DOHH2 (cell line): ENCODE data around the gene PRSS48.

Experiments used
- H3F3A ChIP-seq: fragments of 200-600 bp; sonication (generic), shearing (Covaris generic); 2 replicates; pipeline ENCODE4 v1.6.0; 2016; ENCODE audit warnings: antibody characterized with exemption, mild to moderate bottlenecking; ENCODE audit not compliant: control insufficient read depth, insufficient read depth
- H3K27ac ChIP-seq: fragments of 200-600 bp; sonication (generic); 2 replicates; pipeline ENCODE4 v1.5.1; 2014; ENCODE audit warnings: low read depth, mild to moderate bottlenecking, low read length, moderate library complexity
- H3K27me3 ChIP-seq: fragments of 200-600 bp; sonication (generic); 2 replicates; pipeline ENCODE4 v1.6.1; 2014; ENCODE audit warnings: mild to moderate bottlenecking, low read length, mixed read lengths; ENCODE audit not compliant: control insufficient read depth
- H3K36me3 ChIP-seq: fragments of 200-600 bp; sonication (generic); 2 replicates; pipeline ENCODE4 v1.6.1; 2014; ENCODE audit warnings: mild to moderate bottlenecking, low read length, moderate library complexity, mixed read lengths; ENCODE audit not compliant: control insufficient read depth
- H3K4me1 ChIP-seq: fragments of 200-600 bp; sonication (generic); 2 replicates; pipeline ENCODE4 v1.6.1; 2014; ENCODE audit warnings: mild to moderate bottlenecking, low read length, mixed read lengths; ENCODE audit not compliant: control insufficient read depth
- H3K4me2 ChIP-seq: fragments of 200-600 bp; sonication (generic); 2 replicates; pipeline ENCODE4 v1.6.0; 2014; ENCODE audit warnings: mild to moderate bottlenecking, low read length, moderate library complexity
- H3K4me3 ChIP-seq: fragments of 200-600 bp; sonication (generic); 2 replicates; pipeline ENCODE4 v1.5.1; 2014; ENCODE audit warnings: mild to moderate bottlenecking, low read length, mixed read lengths
- H3K79me2 ChIP-seq: fragments of 200-600 bp; sonication (generic); 2 replicates; pipeline ENCODE4 v1.6.1; 2014; ENCODE audit warnings: mild to moderate bottlenecking, low read length, mixed read lengths; ENCODE audit not compliant: control insufficient read depth
- H3K9me2 ChIP-seq: fragments of 200-600 bp; sonication (generic); replicated peaks from 2 replicates; pipeline ENCODE4 v1.6.1; 2014; ENCODE audit warnings: mild to moderate bottlenecking, low read length, mixed read lengths; ENCODE audit not compliant: control insufficient read depth
- H3K9me3 ChIP-seq: fragments of 200-600 bp; sonication (generic); 2 replicates; pipeline ENCODE4 v1.6.1; 2014; ENCODE audit warnings: antibody characterized with exemption, low read length, mixed read lengths; ENCODE audit not compliant: control insufficient read depth, insufficient read depth
- H4K20me1 ChIP-seq: fragments of 200-600 bp; sonication (generic); 2 replicates; pipeline ENCODE4 v1.6.0; 2014; ENCODE audit warnings: low read depth, mild to moderate bottlenecking, antibody characterized with exemption, low read length, moderate library complexity; ENCODE audit not compliant: control insufficient read depth, insufficient read depth
- CTCF ChIP-seq: fragments of 200-600 bp; sonication (generic); IDR thresholded peaks from one replicate; pipeline ENCODE4 v1.5.1; 2014; ENCODE audit warnings: antibody characterized with exemption, mild to moderate bottlenecking, low read depth, low read length; ENCODE audit not compliant: poor library complexity, severe bottlenecking
- EZH2phosphoT487 ChIP-seq: fragments of 200-600 bp; sonication (generic); IDR thresholded peaks from 2 replicates; pipeline ENCODE4 v1.6.1; 2017; ENCODE audit warnings: borderline replicate concordance, mild to moderate bottlenecking, antibody characterized with exemption, low read length, moderate library complexity, mixed read lengths

PRSS48 gene

GRCh38 chr4:151242305-151242704, 34.7 kb upstream of the PRSS48 start:
- no peaks in the 10 kb centered on the region for H3K79me2 ChIP-seq

DNA sequence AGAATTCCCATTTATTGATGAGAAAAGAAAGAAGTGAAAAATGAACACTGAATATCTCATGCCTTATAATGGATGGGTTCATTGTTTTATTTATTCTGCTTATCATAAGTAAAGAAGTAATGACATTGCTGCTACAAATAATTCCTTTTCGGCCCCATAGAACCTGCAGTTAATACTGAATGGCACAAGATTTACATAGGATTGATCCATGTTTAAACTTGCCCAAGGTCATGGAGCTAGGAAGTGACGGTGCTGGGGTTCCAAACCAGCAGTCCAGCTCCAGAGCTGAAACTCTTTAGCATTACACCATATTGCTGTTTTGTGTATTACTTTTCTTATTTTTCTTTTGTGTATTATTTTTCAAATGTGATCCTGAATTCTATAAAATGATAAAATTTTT, 30.2 kb upstream of the PRSS48 start:
- Histone ChIP-seq H3K9me3 (no peaks in the 10 kb centered on the region), H3K4me2 (no peak overlapping the region), H3K4me3 (no peak overlapping the region), H3K27me3 (peaks cover 7% of the 10 kb centered on the region; the same call in 1 of the 2 replicates), H3K9me2 (no peaks in the 10 kb centered on the region), H4K20me1 (no peaks in the 10 kb centered on the region), H3K36me3 (no peaks in the 10 kb centered on the region), H3K79me2 (no peaks in the 10 kb centered on the region), H3K27ac (no peak overlapping the region), H3F3A (no peaks in the 10 kb centered on the region), H3K4me1 (no peaks in the 10 kb centered on the region)
- TF ChIP-seq EZH2phosphoT487 (no peak), CTCF (no peak)

More at GRCh38 chr4:151242305-151242704, 34.7 kb upstream of the PRSS48 start:
- peaks cover 7% of the 10 kb centered on the region; the same call in 1 of the 2 replicates for H3K27me3 ChIP-seq
- no peaks in the 10 kb centered on the region for H3F3A ChIP-seq
- no peaks in the 10 kb centered on the region for H3K4me1 ChIP-seq
- no peaks in the 10 kb centered on the region for H3K36me3 ChIP-seq
- H3K9me2 ChIP-seq, result no peaks in the 10 kb centered on the region
- no peak for TF ChIP-seq EZH2phosphoT487
- TF ChIP-seq CTCF, result no peak
- H3K4me2 ChIP-seq, result no peak overlapping the region
- H4K20me1 ChIP-seq, result no peaks in the 10 kb centered on the region
- H3K4me3 ChIP-seq, result no peak overlapping the region
- H3K27ac ChIP-seq, result no peak overlapping the region
- no peaks in the 10 kb centered on the region for H3K9me3 ChIP-seq

- H4K20me1 ChIP-seq, result no peaks in the 10 kb centered on the region
- no peak overlapping the region for H3K27ac ChIP-seq
- peaks cover 3% of the 10 kb centered on the region; the same call in 1 of the 2 replicates for H3K27me3 ChIP-seq
- no peaks in the 10 kb centered on the region for H3K9me3 ChIP-seq
- H3K4me1 ChIP-seq, result no peaks in the 10 kb centered on the region
- no peaks in the 10 kb centered on the region for H3K9me2 ChIP-seq
- no peak for TF ChIP-seq CTCF
- TF ChIP-seq EZH2phosphoT487, result no peak
- H3K4me3 ChIP-seq, result no peak overlapping the region
- no peaks in the 10 kb centered on the region for H3F3A ChIP-seq
- no peaks in the 10 kb centered on the region for H3K36me3 ChIP-seq
- no peaks in the 10 kb centered on the region for H3K79me2 ChIP-seq
- H3K4me2 ChIP-seq, result no peak overlapping the region
Measured at GRCh38 chr4:151247395-151247794, 29.6 kb upstream of the PRSS48 start.

DNA sequence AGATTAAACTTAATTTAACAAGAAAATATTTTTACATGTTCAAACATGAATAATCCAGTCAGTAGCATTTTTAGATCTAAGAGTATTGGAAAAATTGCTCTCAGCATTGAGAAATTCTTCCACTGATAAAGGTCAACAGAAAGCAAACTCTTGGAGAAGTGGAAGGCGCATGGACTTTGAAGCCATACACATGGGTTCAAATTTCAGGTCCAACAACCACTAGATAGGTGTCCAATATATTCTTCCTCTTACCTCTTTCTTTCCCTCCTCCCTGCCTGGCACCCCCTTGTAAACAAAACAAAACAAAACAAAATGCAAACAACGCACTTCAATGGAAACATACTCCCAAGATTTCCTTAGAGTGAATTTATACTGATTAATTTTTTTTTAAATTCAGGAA, 28.4 kb upstream of the PRSS48 start:
- H3K9me3 ChIP-seq, result no peaks in the 10 kb centered on the region
- H3K36me3 ChIP-seq, result no peaks in the 10 kb centered on the region
- H3K4me1 ChIP-seq, result no peaks in the 10 kb centered on the region
- H3F3A ChIP-seq, result no peaks in the 10 kb centered on the region
- H3K4me3 ChIP-seq, result no peak overlapping the region
- TF ChIP-seq EZH2phosphoT487, result no peak
- no peaks in the 10 kb centered on the region for H3K9me2 ChIP-seq
- H3K27ac ChIP-seq, result no peak overlapping the region
- no peak overlapping the region for H3K4me2 ChIP-seq
- H4K20me1 ChIP-seq, result no peaks in the 10 kb centered on the region
- H3K27me3 ChIP-seq, result no peaks in the 10 kb centered on the region
- H3K79me2 ChIP-seq, result no peaks in the 10 kb centered on the region
